K562 (cell line): ENCODE data around the gene RPL3. TPM values are rescaled to one million over a fixed set of nuclear protein-coding genes. Genes with fewer than 3 reads are reported as not detected.

Experiments
- ATAC-seq: fragments of 200-7000 bp; cut with Tn5 transposase; 3 replicates; pipeline ENCODE4 v1.9.1; 2020; ENCODE audit warnings: moderate library complexity
- BruUV-seq: library from RNA; stranded (reverse); fragments of 400-500 nt; replicated peaks from 2 replicates; lab custom pipeline; 2021; lab: Mats Ljungman, UMichigan
- CTCF ChIA-PET: fragments of 300-600 bp; formaldehyde crosslinking; extraction: SDS; loops from one replicate; lab custom pipeline; 2021; ENCODE audit warnings: low intra/inter-chr PET ratio; lab: Yijun Ruan, JAX
- POLR2A ChIA-PET: fragments of 300-600, 350-650 bp; sonication (Branson Sonifier 250); formaldehyde crosslinking; extraction: SDS; loops from one replicate; lab custom pipeline; 2021; ENCODE audit warnings: antibody characterized with exemption, inconsistent platforms; lab: Yijun Ruan, JAX
- DNase-seq, 4 experiments: peaks; one replicate each; pipeline versions ENCODE4 v3.0.0 to v3.0.0-alpha.2; 2011 to 2018; ENCODE audit warnings: low spot score in 3 of 4, mixed read lengths in 3 of 4; ENCODE audit errors: extremely low read depth in 1 of 4
- FAIRE-seq: peaks from 2 replicates; lab custom pipeline; 2011; peaks lifted over from hg19 to GRCh38; lab: Jason Lieb, UNC
- H2AFZ ChIP-seq: 2 replicates; pipeline ENCODE4 v1.6.0; 2011; ENCODE audit warnings: low read depth, low read length, control low read depth, inconsistent platforms
- H3K27ac ChIP-seq: fragments of 200-600 bp; 3 replicates; pipeline ENCODE4 v1.8.0; 2011; ENCODE audit warnings: low read depth, mild to moderate bottlenecking, control low read depth, inconsistent platforms, low read length, moderate library complexity, mixed read lengths; ENCODE audit errors: extremely low read depth
- H3K27me3 ChIP-seq, 2 experiments: fragments of 300-600 bp in 1 of 2; 2 replicates in 1 of 2; 3 replicates in 1 of 2; pipeline versions ENCODE4 v1.6.0 to v1.8.0; 2011; ENCODE audit warnings: inconsistent platforms in 2 of 2, low read length in 2 of 2, mild to moderate bottlenecking in 1 of 2, mixed read lengths in 1 of 2, moderate library complexity in 1 of 2; ENCODE audit not compliant: control insufficient read depth in 2 of 2, insufficient read depth in 2 of 2
- H3K36me3 ChIP-seq: fragments of 300-600 bp; 3 replicates; pipeline ENCODE4 v1.8.0; 2011; ENCODE audit warnings: mild to moderate bottlenecking, low read length, inconsistent platforms; ENCODE audit not compliant: control insufficient read depth, insufficient read depth
- H3K4me1 ChIP-seq, 2 experiments: fragments of 200-600 bp in 1 of 2; replicated peaks in 1 of 2; 2 replicates in 1 of 2; 3 replicates in 1 of 2; pipeline versions ENCODE4 v1.5.1 to v1.8.0; 2011; ENCODE audit warnings: inconsistent platforms in 2 of 2, low read length in 2 of 2, mild to moderate bottlenecking in 1 of 2, mixed read lengths in 1 of 2, moderate library complexity in 1 of 2; ENCODE audit not compliant: control insufficient read depth in 2 of 2, insufficient read depth in 2 of 2
- H3K4me2 ChIP-seq: 2 replicates; pipeline ENCODE4 v1.6.1; 2011; ENCODE audit warnings: low read length, control low read depth, inconsistent platforms, mixed read lengths; ENCODE audit not compliant: insufficient read depth
- H3K4me3 ChIP-seq: fragments of 200-600 bp; sonication (generic), shearing (Covaris generic); 2 replicates; pipeline ENCODE4 v1.5.1; 2016; ENCODE audit warnings: control low read depth, inconsistent platforms
- H3K79me2 ChIP-seq: fragments of 200-600 bp; 3 replicates; pipeline ENCODE4 v1.8.0; 2011; ENCODE audit warnings: low read length, inconsistent platforms; ENCODE audit not compliant: control insufficient read depth, insufficient read depth
- H3K9ac ChIP-seq, 2 experiments: 2 replicates each; pipeline versions ENCODE4 v1.6.0 to v1.6.1; 2011; ENCODE audit warnings: low read depth in 2 of 2, low read length in 2 of 2, control low read depth in 1 of 2, inconsistent platforms in 1 of 2, mild to moderate bottlenecking in 1 of 2, mixed read lengths in 1 of 2; ENCODE audit not compliant: insufficient read depth in 1 of 2
- H3K9me1 ChIP-seq: one replicate; pipeline ENCODE4 v1.6.0; 2011; ENCODE audit warnings: inconsistent platforms, mild to moderate bottlenecking, low read length, moderate library complexity; ENCODE audit not compliant: control insufficient read depth, insufficient read depth
- H3K9me3 ChIP-seq: replicated peaks from 2 replicates; pipeline ENCODE4 v1.5.1; 2011; ENCODE audit warnings: low read depth, low read length, inconsistent platforms; ENCODE audit not compliant: control insufficient read depth, insufficient read depth
- H4K20me1 ChIP-seq: replicated peaks from 2 replicates; pipeline ENCODE4 v1.6.1; 2011; ENCODE audit warnings: low read length, inconsistent platforms, mixed read lengths; ENCODE audit not compliant: control insufficient read depth, insufficient read depth
- CREB3 ChIP-seq: fragments of 450-650 bp; conservative IDR thresholded peaks from 2 replicates; pipeline ENCODE4 v1.6.1; 2016; ENCODE audit warnings: missing genetic modification characterization, low read depth, mild to moderate bottlenecking, missing compliant biosample characterization, moderate library complexity
- FOXM1 ChIP-seq, 2 experiments: fragments of 450-650 bp in 1 of 2; sonication (generic) in 1 of 2; formaldehyde crosslinking in 1 of 2; IDR thresholded peaks; 2 replicates each; pipeline versions ENCODE4 v1.6.1 to v1.9.0; 2017 to 2022; ENCODE audit warnings: low read depth in 2 of 2, mild to moderate bottlenecking in 2 of 2, missing genetic modification reagents in 1 of 2, moderate library complexity in 1 of 2
- FUS ChIP-seq: fragments of 200-400 bp; formaldehyde crosslinking; optimal IDR thresholded peaks from 2 replicates; pipeline ENCODE3; 2017; ENCODE audit warnings: low read depth, low read length
- HOXB6 ChIP-seq: fragments of 250-450 bp; sonication (Bioruptor Pico); IDR thresholded peaks from 2 replicates; pipeline ENCODE4 v1.5.1; 2022; ENCODE audit warnings: mild to moderate bottlenecking, borderline replicate concordance
- JUND ChIP-seq, 2 experiments: IDR thresholded peaks; 2 replicates in 1 of 2; 3 replicates in 1 of 2; pipeline ENCODE4 v1.6.1; 2011; ENCODE audit warnings: borderline replicate concordance in 2 of 2, low read depth in 2 of 2, low read length in 2 of 2, improper control_type of control experiment in 1 of 2, missing biosample characterization in 1 of 2, missing genetic modification characterization in 1 of 2, missing genetic modification reagents in 1 of 2
- MECOM ChIP-seq: fragments of 250-450 bp; sonication (Bioruptor Pico); IDR thresholded peaks from 2 replicates; pipeline ENCODE4 v1.8.0; 2022; ENCODE audit warnings: inconsistent platforms
- MLX ChIP-seq, 2 experiments: fragments of 450-650 bp in 1 of 2; sonication (generic) in 1 of 2; formaldehyde crosslinking; conservative IDR thresholded peaks; 2 replicates each; pipeline versions ENCODE4 v1.4.0 to v1.8.1; 2020 to 2022; ENCODE audit warnings: mild to moderate bottlenecking in 1 of 2, missing genetic modification reagents in 1 of 2
- PHTF2 ChIP-seq: fragments of 250-450 bp; sonication (Bioruptor Pico); IDR thresholded peaks from 2 replicates; pipeline ENCODE4 v1.5.0; 2021; ENCODE audit warnings: mild to moderate bottlenecking
- REST ChIP-seq, 2 experiments: fragments of 450-650 bp; formaldehyde crosslinking in 1 of 2; IDR thresholded peaks; 2 replicates each; pipeline versions ENCODE4 v1.4.0 to v1.6.1; 2014 to 2020; ENCODE audit warnings: mild to moderate bottlenecking in 2 of 2, borderline replicate concordance in 1 of 2, low read depth in 1 of 2
- SETDB1 ChIP-seq: IDR thresholded peaks from one replicate; pipeline ENCODE4 v1.6.1; 2012; ENCODE audit warnings: low read length, control low read depth, inconsistent platforms
- TEAD2 ChIP-seq: fragments of 450-650 bp; IDR thresholded peaks from 2 replicates; pipeline ENCODE4 v1.6.1; 2016; ENCODE audit warnings: missing genetic modification characterization, control low read depth, missing compliant biosample characterization
- ZNF217 ChIP-seq: sonication (generic); formaldehyde crosslinking; IDR thresholded peaks from 2 replicates; pipeline ENCODE4 v1.8.0; 2022; ENCODE audit warnings: mild to moderate bottlenecking, missing genetic modification reagents
- WGBS: fragments of 100-300 bp; shearing (Covaris generic); methylation state at CpG from one replicate; pipeline ENCODE4 v1.1.6; 2016; ENCODE audit warnings: low coverage, mixed read lengths; ENCODE audit not compliant: insufficient coverage; ENCODE audit errors: missing lambda C conversion rate; 5-methylcytosine and 5-hydroxymethylcytosine counted together
- in situ Hi-C: fragments of 300-500 bp; cut with MboI; formaldehyde crosslinking; loops from 4 replicates; pipeline ENCODE4 v1.15.0; 2018; ENCODE audit warnings: inconsistent platforms, mixed read lengths
- intact Hi-C: fragments of 100-400 bp; cut with micrococcal nuclease; formaldehyde crosslinking; loops from 2 replicates; pipeline ENCODE4 v1.14.2; 2022
- polyA plus RNA-seq, 8 experiments: library from polyadenylated mRNA; depleted of rRNA in 4 of 8; stranded (reverse) in 5 of 8; unstranded in 3 of 8; fragments of >200 nt; fragmentation: Nextera tagmentation in 2 of 8; fragmentation: Illumina TruSeq in 1 of 8; extraction: Ambion mirVana in 2 of 8; extraction: Trizol in 1 of 8; gene quantifications; 2 replicates each; pipeline versions ENCODE4 v1.2.1 to v1.2.3, GENCODE V29; 2011 to 2014; ENCODE audit warnings: inconsistent platforms in 1 of 8, missing spikeins in 1 of 8
- total RNA-seq, 7 experiments: library from RNA; depleted of rRNA in 6 of 7; stranded (reverse); fragments of >200 nt in 6 of 7; fragmentation: Illumina TruSeq in 2 of 7; extraction: Trizol in 2 of 7; gene quantifications; 2 replicates each; pipeline versions ENCODE4 v1.2.1 to v1.2.3, GENCODE V29; 2011 to 2021; ENCODE audit warnings: low replicate concordance in 1 of 7

The RPL3 gene
- total and polyA plus RNA-seq, 9 of the 15 experiments (the other 6 are each of a cell fraction or from before 2014, with no cell fraction given): 1,624 to 4,066 (median 2,565) TPM

DNA sequence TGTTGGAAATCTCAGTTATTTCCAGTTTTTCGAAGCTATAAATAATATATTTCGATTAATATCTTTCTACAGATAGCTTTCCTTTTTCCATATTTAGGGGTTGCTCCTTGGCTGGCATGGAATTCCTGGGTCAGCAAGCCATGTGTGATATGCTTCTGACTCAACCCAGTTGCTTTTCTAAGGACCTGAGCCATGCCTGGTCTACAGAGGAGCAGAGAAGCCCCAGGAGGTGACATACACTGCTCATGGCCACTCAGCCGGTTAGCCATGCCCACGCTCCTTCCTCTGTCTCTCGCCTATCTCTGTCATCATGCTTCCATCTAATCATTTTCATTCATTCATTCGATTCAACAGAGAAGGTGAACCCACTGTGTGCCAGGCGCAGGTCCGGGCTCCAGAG lies 51.4 kb downstream of the RPL3 start:
- Histone ChIP-seq H3K4me1 (peaks cover 12 to 14% of the 10 kb centered on the region in 2 experiments; a peak in 4 of 5 replicates), H3K4me3 (no peak overlapping the region), H3K79me2 (no peaks in the 10 kb centered on the region), H2AFZ (no peak overlapping the region), H3K27ac (no peak overlapping the region), H3K9me3 (no peaks in the 10 kb centered on the region), H3K9me1 (no peaks in the 10 kb centered on the region), H3K27me3 (no peaks in the 10 kb centered on the region), H3K4me2 (no peak overlapping the region), H3K9ac (no peak overlapping the region), H3K36me3 (no peaks in the 10 kb centered on the region), H4K20me1 (no peaks in the 10 kb centered on the region)
- BruUV-seq: no TSS peak
- POLR2A ChIA-PET: interaction anchor here (1.0 to 2.2 kb wide), 3 partner anchors 10 to 51 kb away, joined by 3 to 6 read pairs (median 6); partner anchors contain the start of gene RPL3
- CTCF ChIA-PET: no interaction called here
- DNase-seq (no peak), FAIRE-seq (no peak), ATAC-seq (no peak)
- intact Hi-C loops (no loop called here), in situ Hi-C loops (no loop called here)
- WGBS: 76% methylated on average over 8 of the region's 8 CpGs
- TF ChIP-seq SETDB1 (no peak), ZNF217 (CRISPR knock-in tag) (no peak), TEAD2 (tag) (no peak), PHTF2 (CRISPR knock-in tag) (no peak), CREB3 (tag) (no peak), FUS (no peak), JUND (IDR thresholded peaks at IDR 0.05; ENCODE audit: borderline replicate concordance, low read depth, low read length) (no peak), JUND (tag; IDR thresholded peaks at IDR 0.05; ENCODE audit: borderline replicate concordance, low read depth, low read length) (no peak), MECOM (CRISPR knock-in tag) (no peak), REST (IDR thresholded peaks at IDR 0.05; ENCODE audit: borderline replicate concordance) (no peak), REST (CRISPR knock-in tag; IDR thresholded peaks at IDR 0.05; ENCODE audit: low read depth) (no peak), MLX (CRISPR knock-in tag; conservative IDR thresholded peaks at IDR 0.05) (no peak), HOXB6 (no peak), FOXM1 (IDR thresholded peaks at IDR 0.05; ENCODE audit: low read depth) (no peak), FOXM1 (CRISPR knock-in tag; IDR thresholded peaks at IDR 0.05; ENCODE audit: low read depth) (no peak)
